ENCODE results near the gene PTPRM.

The PTPRM gene

GRCh38 chr18:7755753-7756475 is 188.8 kb downstream of the PTPRM start:
- TF ChIP-seq MAX (IDR thresholded peaks at IDR 0.05; ENCODE audit: low read depth, low read length), result no peak
- no peak for TF ChIP-seq POLR2A (IDR thresholded peaks at IDR 0.05; ENCODE audit: extremely low read depth, insufficient read length)
- TF ChIP-seq MYC (IDR thresholded peaks at IDR 0.05; ENCODE audit: low read depth, low read length), result no peak
- TF ChIP-seq CTCF (IDR thresholded peaks at IDR 0.05; ENCODE audit: low read depth, low read length), result no peak
- DNase-seq (ENCODE audit: low read depth), result no peak
- no peak overlapping the region for H3K4me3 ChIP-seq (ENCODE audit: low read depth, low read length)

- no peak for TF ChIP-seq CTCF (IDR thresholded peaks at IDR 0.05; ENCODE audit: low read depth, low read length)
- TF ChIP-seq POLR2A (IDR thresholded peaks at IDR 0.05; ENCODE audit: extremely low read depth, insufficient read length), result no peak
- TF ChIP-seq MAX (IDR thresholded peaks at IDR 0.05; ENCODE audit: low read depth, low read length), result no peak
- no peak for TF ChIP-seq MYC (IDR thresholded peaks at IDR 0.05; ENCODE audit: low read depth, low read length)
- no peak overlapping the region for H3K4me3 ChIP-seq (ENCODE audit: low read depth, low read length)
- no peak for DNase-seq (ENCODE audit: low read depth)
These were observed 190.1 kb downstream of the PTPRM start for GRCh38 chr18:7757175-7757574.

- TF ChIP-seq MAX (IDR thresholded peaks at IDR 0.05; ENCODE audit: low read depth, low read length) (no peak), CTCF (IDR thresholded peaks at IDR 0.05; ENCODE audit: low read depth, low read length) (no peak), MYC (IDR thresholded peaks at IDR 0.05; ENCODE audit: low read depth, low read length) (no peak), POLR2A (IDR thresholded peaks at IDR 0.05; ENCODE audit: extremely low read depth, insufficient read length) (no peak)
- no peak overlapping the region for H3K4me3 ChIP-seq (ENCODE audit: low read depth, low read length)
- DNase-seq (ENCODE audit: low read depth), result no peak
These were observed 191.6 kb downstream of the PTPRM start for GRCh38 chr18:7758764-7759163.

- H3K4me3 ChIP-seq (ENCODE audit: low read depth, low read length), result no peak overlapping the region
- DNase-seq (ENCODE audit: low read depth), result no peak
- TF ChIP-seq MYC (IDR thresholded peaks at IDR 0.05; ENCODE audit: low read depth, low read length) (no peak), MAX (IDR thresholded peaks at IDR 0.05; ENCODE audit: low read depth, low read length) (no peak), POLR2A (IDR thresholded peaks at IDR 0.05; ENCODE audit: extremely low read depth, insufficient read length) (no peak), CTCF (IDR thresholded peaks at IDR 0.05; ENCODE audit: low read depth, low read length) (no peak)
These were observed 194.1 kb downstream of the PTPRM start for GRCh38 chr18:7760967-7761948.

GRCh38 chr18:7764405-7764804 is 197.3 kb downstream of the PTPRM start:
- TF ChIP-seq MAX (IDR thresholded peaks at IDR 0.05; ENCODE audit: low read depth, low read length) (no peak), MYC (IDR thresholded peaks at IDR 0.05; ENCODE audit: low read depth, low read length) (no peak), POLR2A (IDR thresholded peaks at IDR 0.05; ENCODE audit: extremely low read depth, insufficient read length) (no peak), CTCF (IDR thresholded peaks at IDR 0.05; ENCODE audit: low read depth, low read length) (no peak)
- no peak overlapping the region for H3K4me3 ChIP-seq (ENCODE audit: low read depth, low read length)
- no peak for DNase-seq (ENCODE audit: low read depth)
